HG02759 (cell line): ENCODE data around the gene TIMM23.
"Not testable (repeated sequence)": the region's sequence is repeated elsewhere in the genome, so short reads cannot be mapped to it uniquely, and the experiment has no call there.

Source experiments
- ATAC-seq: cut with Tn5 transposase; IDR thresholded peaks from one replicate; pipeline ENCODE4 v1.9.1; 2021; ENCODE audit warnings: mild to moderate bottlenecking, moderate library complexity; ENCODE audit not compliant: unreplicated experiment

The TIMM23 gene

GRCh38 chr10:45985590-45985989, 13.3 kb downstream of the TIMM23 start:
- not testable (repeated sequence) for ATAC-seq

- no peak for ATAC-seq
These were observed 25.3 kb downstream of the TIMM23 start for GRCh38 chr10:45997557-45997956.

- ATAC-seq, result no peak
These were observed 25.9 kb downstream of the TIMM23 start for GRCh38 chr10:45997994-45998763.

GRCh38 chr10:45999955-46000354, 27.7 kb downstream of the TIMM23 start:
- ATAC-seq, result not testable (repeated sequence)

GRCh38 chr10:46000538-46000937, 28.2 kb downstream of the TIMM23 start:
- ATAC-seq, result no peak

- no peak for ATAC-seq
These were observed 29.0 kb downstream of the TIMM23 start for GRCh38 chr10:46001187-46001756.

GRCh38 chr10:46002189-46002687, 29.9 kb downstream of the TIMM23 start:
- not testable (repeated sequence) for ATAC-seq

GRCh38 chr10:46002916-46003693, 30.8 kb downstream of the TIMM23 start:
- ATAC-seq, result no peak

- no peak for ATAC-seq
These were observed 32.7 kb downstream of the TIMM23 start for GRCh38 chr10:46004963-46005362.

- ATAC-seq, result no peak
These were observed 33.1 kb downstream of the TIMM23 start for GRCh38 chr10:46005383-46005782.

GRCh38 chr10:46006219-46006618, 33.9 kb downstream of the TIMM23 start:
- no peak for ATAC-seq

- no peak for ATAC-seq
These were observed 40.5 kb downstream of the TIMM23 start for GRCh38 chr10:46012746-46013145.

- ATAC-seq, result no peak
These were observed 41.9 kb downstream of the TIMM23 start for GRCh38 chr10:46014206-46014605.

GRCh38 chr10:46014683-46015405, 42.6 kb downstream of the TIMM23 start:
- no peak for ATAC-seq

- no peak for ATAC-seq
These were observed 43.9 kb downstream of the TIMM23 start for GRCh38 chr10:46016190-46016589.

- no peak for ATAC-seq
These were observed 44.5 kb downstream of the TIMM23 start for GRCh38 chr10:46016811-46017210.

GRCh38 chr10:46017733-46018132, 45.4 kb downstream of the TIMM23 start:
- no peak for ATAC-seq

- no peak for ATAC-seq
These were observed 46.3 kb downstream of the TIMM23 start for GRCh38 chr10:46018453-46019176.

GRCh38 chr10:46019177-46019528, 46.9 kb downstream of the TIMM23 start:
- no peak for ATAC-seq

- ATAC-seq, result peak; percentile 33
These were observed 47.5 kb downstream of the TIMM23 start for GRCh38 chr10:46019569-46020343.
